ENCODE measurements around the gene CAPN7. TPM values are rescaled to one million over a fixed set of nuclear protein-coding genes. Genes with fewer than 3 reads are reported as not detected.

Gene CAPN7
- total RNA-seq, 1 experiment from 2014 or later: 25.2 TPM

DNA sequence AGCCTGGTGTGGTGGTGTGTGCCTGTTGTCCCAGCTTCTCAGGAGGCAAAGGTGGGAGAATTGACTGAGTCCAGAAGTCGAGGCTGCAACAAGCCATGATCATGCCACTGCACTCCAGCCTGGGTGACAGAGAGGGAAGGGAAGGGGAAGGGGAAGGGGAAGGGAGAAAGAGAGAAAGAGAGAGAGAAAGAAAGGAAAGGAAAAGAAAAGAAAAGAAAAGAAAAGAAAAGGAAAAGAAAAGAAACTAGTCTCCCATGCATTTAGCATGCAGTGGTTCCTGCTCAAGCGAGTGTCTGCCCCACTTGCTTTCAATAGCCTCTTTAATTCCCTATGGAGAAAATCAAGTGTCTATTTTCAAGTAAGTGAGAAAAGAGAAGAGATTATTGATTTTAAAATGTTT lies 20.6 kb upstream of the CAPN7 start:
- Histone ChIP-seq H3K79me1 (ENCODE audit: insufficient read depth, low read depth, low read length, poor library complexity, severe bottlenecking) (no peaks in the 10 kb centered on the region), H3K14ac (ENCODE audit: insufficient read depth, low read length) (no peak overlapping the region), H4K5ac (ENCODE audit: insufficient read length, low read depth, low read length) (no peak overlapping the region), H3K27me3 (ENCODE audit: insufficient read depth, low read length) (no peaks in the 10 kb centered on the region), H3K27ac (ENCODE audit: insufficient read length, low read depth, low read length) (no peak overlapping the region), H2BK15ac (ENCODE audit: low read depth, low read length) (no peak overlapping the region), H2AK5ac (ENCODE audit: insufficient read length, low read length) (no peak overlapping the region), H2BK20ac (ENCODE audit: low read depth, low read length, poor library complexity, severe bottlenecking) (no peak overlapping the region), H3K79me2 (ENCODE audit: insufficient read depth, low read length) (no peaks in the 10 kb centered on the region), H3K9me3 (ENCODE audit: control insufficient read depth, low read depth, low read length) (no peaks in the 10 kb centered on the region), H3T11ph (ENCODE audit: low read length) (no peak overlapping the region), H4K91ac (ENCODE audit: insufficient read length, low read depth, low read length) (no peak overlapping the region), H4K8ac (replicated peaks; ENCODE audit: insufficient read length, low read depth, low read length) (no peak overlapping the region), H4K20me1 (ENCODE audit: control insufficient read depth, insufficient read depth, insufficient read length) (no peaks in the 10 kb centered on the region), H3K56ac (ENCODE audit: insufficient read length, low read depth, low read length) (no peak overlapping the region), H2AFZ (ENCODE audit: low read length) (no peak overlapping the region), H3K23ac (ENCODE audit: insufficient read length, low read depth, low read length) (no peak overlapping the region), H3K4me1 (ENCODE audit: insufficient read depth, low read length) (no peaks in the 10 kb centered on the region), H3K4ac (ENCODE audit: low read depth, low read length) (no peak overlapping the region), H3K18ac (ENCODE audit: insufficient read length, low read depth, low read length) (no peak overlapping the region), H3K9ac (ENCODE audit: extremely low read depth, insufficient read length, low read length) (no peak overlapping the region), H2BK5ac (ENCODE audit: insufficient read length, low read length) (no peak overlapping the region), H2BK12ac (ENCODE audit: insufficient read length, low read depth, low read length) (no peak overlapping the region), H2BK120ac (ENCODE audit: low read depth, low read length, poor library complexity, severe bottlenecking) (no peak overlapping the region), H3K4me2 (ENCODE audit: insufficient read depth, insufficient read length, low read length) (no peak overlapping the region), H3K23me2 (ENCODE audit: insufficient read length, low read depth, low read length, poor library complexity, severe bottlenecking) (no peaks in the 10 kb centered on the region)
- peaks cover 6 to 10% of the 10 kb centered on the region in 2 experiments; a peak in 4 of 5 replicates for H3K9me3 Mint-ChIP-seq
- no peak for DNase-seq
- no CpG with 5 or more reads among the region's 2 CpGs for WGBS (ENCODE audit: extremely low coverage, insufficient read length, low lambda C conversion rate)
- peaks cover 0 to 8% (median 5%) of the 10 kb centered on the region in 3 experiments; a peak in 4 of 7 replicates for H3K36me3 Mint-ChIP-seq (ENCODE audit: insufficient read depth in 1 of 3, low read depth in 3 of 3)
- H3K27me3 Mint-ChIP-seq (ENCODE audit: low read depth): no peaks in the 10 kb centered on the region
- TF ChIP-seq, protein P1, sequence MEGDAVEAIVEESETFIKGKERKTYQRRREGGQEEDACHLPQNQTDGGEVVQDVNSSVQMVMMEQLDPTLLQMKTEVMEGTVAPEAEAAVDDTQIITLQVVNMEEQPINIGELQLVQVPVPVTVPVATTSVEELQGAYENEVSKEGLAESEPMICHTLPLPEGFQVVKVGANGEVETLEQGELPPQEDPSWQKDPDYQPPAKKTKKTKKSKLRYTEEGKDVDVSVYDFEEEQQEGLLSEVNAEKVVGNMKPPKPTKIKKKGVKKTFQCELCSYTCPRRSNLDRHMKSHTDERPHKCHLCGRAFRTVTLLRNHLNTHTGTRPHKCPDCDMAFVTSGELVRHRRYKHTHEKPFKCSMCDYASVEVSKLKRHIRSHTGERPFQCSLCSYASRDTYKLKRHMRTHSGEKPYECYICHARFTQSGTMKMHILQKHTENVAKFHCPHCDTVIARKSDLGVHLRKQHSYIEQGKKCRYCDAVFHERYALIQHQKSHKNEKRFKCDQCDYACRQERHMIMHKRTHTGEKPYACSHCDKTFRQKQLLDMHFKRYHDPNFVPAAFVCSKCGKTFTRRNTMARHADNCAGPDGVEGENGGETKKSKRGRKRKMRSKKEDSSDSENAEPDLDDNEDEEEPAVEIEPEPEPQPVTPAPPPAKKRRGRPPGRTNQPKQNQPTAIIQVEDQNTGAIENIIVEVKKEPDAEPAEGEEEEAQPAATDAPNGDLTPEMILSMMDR (conservative IDR thresholded peaks at IDR 0.05): no peak
- peaks cover 9 to 14% of the 10 kb centered on the region in 2 experiments for H3K4me1 Mint-ChIP-seq
- H3K4me3 Mint-ChIP-seq: no peak overlapping the region
- no peak overlapping the region for H3K27ac Mint-ChIP-seq
